ENCODE data around the gene ASB3.
A peak's percentile ranks its signal among the peaks of the same experiment; 100 is the strongest.
"Not testable (repeated sequence)": the region's sequence is repeated elsewhere in the genome, so short reads cannot be mapped to it uniquely, and the experiment has no call there.

The ASB3 gene

DNA sequence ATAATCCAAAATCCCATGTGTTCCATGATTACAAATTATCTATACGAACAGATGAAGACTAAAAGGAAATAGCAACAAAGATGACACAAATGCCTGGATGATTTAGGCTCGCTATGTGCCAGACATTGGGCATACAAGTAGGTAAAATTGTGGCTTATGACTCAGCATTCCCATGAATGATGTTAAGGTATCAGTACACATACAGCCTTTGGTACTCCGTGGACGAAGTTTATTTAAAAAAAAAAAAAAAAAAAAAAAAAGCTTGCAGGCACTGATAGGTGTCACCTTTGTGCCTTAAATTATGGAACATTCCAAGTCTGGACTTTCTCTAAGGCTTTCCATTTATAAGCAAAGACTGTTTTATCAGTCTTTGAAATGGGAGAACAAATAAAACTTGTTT lies 16.5 kb downstream of the ASB3 start:
- no peak overlapping the region for H3K4me3 ChIP-seq (ENCODE audit: low read length)
- TF ChIP-seq, protein P1, sequence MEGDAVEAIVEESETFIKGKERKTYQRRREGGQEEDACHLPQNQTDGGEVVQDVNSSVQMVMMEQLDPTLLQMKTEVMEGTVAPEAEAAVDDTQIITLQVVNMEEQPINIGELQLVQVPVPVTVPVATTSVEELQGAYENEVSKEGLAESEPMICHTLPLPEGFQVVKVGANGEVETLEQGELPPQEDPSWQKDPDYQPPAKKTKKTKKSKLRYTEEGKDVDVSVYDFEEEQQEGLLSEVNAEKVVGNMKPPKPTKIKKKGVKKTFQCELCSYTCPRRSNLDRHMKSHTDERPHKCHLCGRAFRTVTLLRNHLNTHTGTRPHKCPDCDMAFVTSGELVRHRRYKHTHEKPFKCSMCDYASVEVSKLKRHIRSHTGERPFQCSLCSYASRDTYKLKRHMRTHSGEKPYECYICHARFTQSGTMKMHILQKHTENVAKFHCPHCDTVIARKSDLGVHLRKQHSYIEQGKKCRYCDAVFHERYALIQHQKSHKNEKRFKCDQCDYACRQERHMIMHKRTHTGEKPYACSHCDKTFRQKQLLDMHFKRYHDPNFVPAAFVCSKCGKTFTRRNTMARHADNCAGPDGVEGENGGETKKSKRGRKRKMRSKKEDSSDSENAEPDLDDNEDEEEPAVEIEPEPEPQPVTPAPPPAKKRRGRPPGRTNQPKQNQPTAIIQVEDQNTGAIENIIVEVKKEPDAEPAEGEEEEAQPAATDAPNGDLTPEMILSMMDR (IDR thresholded peaks at IDR 0.05; ENCODE audit: insufficient read depth, low read depth, low read length, missing control alignments): no peak
- DNase-seq (ENCODE audit: low read depth): peak; percentile 72

DNA sequence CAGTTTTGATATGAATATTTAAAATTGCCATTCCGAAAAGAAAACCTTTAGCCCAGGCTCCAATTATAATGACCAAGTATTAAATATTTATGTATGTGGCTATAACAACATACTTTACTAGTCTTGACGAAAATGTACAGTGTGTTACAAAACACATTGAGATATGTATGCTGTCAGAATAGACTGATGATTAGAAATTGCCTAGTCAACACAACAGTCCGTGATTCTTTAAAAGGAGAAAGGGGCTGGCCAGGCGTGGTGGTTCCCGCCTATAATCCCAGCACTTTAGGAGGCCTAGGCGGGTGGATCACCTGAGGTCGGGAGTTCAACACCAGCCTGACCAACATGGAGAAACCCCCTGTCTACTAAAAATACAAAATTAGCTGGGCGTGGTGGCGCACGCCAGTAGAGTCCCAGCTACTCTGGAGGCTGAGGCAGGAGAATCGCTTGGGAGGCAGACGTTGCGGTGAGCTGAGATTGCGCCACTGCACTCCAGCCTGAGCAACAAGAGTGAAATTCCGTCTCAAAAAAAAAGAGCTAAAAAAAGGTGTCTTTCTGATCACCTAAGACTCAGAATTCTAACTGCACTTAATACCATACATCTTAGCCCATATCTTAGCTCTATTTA lies 17.3 kb downstream of the ASB3 start:
- no peak for DNase-seq (ENCODE audit: low read depth)
- TF ChIP-seq, protein P1 (IDR thresholded peaks at IDR 0.05; ENCODE audit: insufficient read depth, low read depth, low read length, missing control alignments): no peak
- no peak overlapping the region for H3K4me3 ChIP-seq (ENCODE audit: low read length)

DNA sequence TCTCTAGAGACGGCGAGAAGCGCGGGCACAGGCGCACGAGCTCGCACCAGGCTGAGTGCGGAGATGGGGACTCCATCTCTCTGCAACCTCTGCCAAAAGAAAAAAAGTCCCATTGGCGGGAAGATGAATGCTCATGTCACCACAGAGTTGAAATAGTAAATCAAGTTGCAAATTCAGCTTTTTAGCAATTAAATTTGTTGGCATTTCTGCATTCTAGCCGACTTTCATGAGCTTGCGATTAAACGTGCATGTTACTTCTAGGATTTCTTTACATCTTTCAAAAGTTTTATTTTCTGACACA lies 18.6 kb downstream of the ASB3 start:
- no peak for DNase-seq (ENCODE audit: low read depth)
- H3K4me3 ChIP-seq (ENCODE audit: low read length): peak overlapping the region; percentile 92
- TF ChIP-seq, protein P1 (IDR thresholded peaks at IDR 0.05; ENCODE audit: insufficient read depth, low read depth, low read length, missing control alignments): no peak

DNA sequence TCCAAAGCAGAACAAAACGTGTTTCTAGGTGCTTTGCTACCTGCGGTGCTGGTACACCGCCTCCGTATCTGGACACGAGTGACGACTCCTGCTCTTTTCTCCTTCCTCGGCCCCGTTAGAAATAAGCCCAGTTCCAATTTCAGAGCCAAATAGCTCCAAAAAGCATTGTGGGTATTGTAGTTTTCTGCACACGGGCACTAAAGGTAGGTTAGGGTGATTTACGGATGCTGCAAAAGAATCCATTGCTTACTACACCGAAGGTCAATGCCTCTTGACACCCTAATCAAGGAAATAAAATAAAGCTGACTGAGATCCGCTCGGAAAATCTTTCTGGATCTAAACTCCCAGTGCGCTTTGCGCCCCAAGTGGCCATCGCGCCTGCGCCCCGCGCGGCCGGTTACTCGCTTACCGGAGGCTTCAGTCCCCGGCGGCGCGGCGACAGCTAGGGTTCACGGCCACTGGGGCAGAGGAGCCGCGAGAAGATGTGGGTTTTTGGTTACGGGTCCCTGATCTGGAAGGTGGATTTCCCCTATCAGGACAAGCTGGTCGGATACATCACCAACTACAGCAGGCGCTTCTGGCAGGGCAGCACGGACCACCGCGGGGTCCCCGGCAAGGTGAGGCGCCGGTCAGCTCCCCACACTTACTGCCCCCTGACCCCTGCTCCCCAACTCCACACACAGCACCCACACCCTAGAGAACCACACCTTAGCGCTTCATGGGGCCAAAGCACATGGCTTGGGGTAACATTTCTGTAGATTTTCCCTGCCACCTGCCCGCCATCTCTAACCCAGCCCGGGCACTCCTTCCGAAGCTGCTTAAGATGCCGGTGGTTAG lies 19.1 kb downstream of the ASB3 start, which contains the start of gene CHAC2:
Gene CHAC2, plus strand, starts transcription at position 400 of the 837 bp plus-strand sequence. Its CDS starts 83 bp downstream, at position 483.
- peak; percentile 84 for DNase-seq (ENCODE audit: low read depth)
- TF ChIP-seq, protein P1 (IDR thresholded peaks at IDR 0.05; ENCODE audit: insufficient read depth, low read depth, low read length, missing control alignments): peak; percentile 46

DNA sequence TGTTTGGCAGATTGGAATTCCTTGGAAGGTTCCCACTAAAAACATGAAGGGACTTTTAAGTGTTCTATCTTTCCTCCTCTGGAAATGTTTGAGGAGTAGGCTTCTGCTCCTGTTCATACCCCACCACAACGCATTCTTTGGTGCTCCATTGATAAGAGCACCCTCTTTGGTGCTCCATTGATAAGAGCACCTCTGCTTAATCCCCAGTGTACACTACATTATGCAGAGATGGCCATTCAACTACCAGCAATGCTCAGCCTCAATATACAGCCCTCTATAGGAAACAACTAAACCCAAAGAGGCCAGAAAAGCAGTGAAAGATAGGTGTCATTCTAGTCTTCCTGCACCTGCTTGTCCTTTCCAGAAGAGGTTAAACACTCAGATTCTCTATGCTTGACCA lies 21.0 kb downstream of the ASB3 start:
- H3K4me3 ChIP-seq (ENCODE audit: low read length): no peak overlapping the region
- DNase-seq (ENCODE audit: low read depth): no peak
- TF ChIP-seq, protein P1 (IDR thresholded peaks at IDR 0.05; ENCODE audit: insufficient read depth, low read depth, low read length, missing control alignments): no peak

More for the DNA sequence above, 19.1 kb downstream of the ASB3 start, which contains the start of gene CHAC2:
- H3K4me3 ChIP-seq (ENCODE audit: low read length): peak within 1 kb of the TSS; percentile 92

DNA sequence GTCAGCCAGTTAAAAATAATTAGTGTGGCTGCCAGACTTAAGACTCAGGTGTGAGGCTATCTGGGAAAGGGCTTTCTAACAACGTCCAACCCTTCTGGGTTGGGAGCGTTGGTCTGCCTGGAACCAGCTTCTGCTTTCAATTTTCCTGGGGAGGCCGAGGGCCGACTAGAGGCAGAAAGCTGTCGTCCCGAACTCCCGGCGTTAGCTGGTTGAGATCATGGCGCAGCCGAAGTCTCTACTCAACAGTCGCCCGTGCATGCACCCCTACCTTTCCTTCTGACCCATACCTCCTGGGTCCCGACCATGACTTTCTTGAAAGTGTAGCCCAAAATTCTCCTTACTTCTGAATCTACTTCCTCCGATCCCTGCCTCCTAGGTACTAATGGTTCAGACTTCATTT lies 29.5 kb downstream of the ASB3 start:
- not testable (repeated sequence) for DNase-seq (ENCODE audit: low read depth); H3K4me3 ChIP-seq (ENCODE audit: low read length)

DNA sequence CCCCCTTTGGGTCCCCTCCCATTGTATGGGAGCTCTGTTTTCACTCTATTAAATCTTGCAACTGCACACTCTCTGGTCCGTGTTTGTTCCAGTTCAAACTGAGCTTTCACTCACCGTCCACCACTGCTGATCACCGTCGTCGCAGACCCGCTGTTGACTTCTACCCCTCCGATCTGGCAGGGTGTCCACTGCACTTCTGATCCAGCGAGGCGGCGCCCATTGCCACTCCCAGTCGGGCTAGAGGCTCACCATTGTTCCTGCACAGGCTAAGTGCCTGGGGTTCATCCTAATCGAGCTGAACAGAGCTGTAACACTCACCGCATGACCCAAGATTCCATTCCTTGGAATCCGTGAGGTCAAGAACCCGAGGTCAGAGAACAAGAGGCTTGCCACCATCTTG lies 30.1 kb downstream of the ASB3 start:
- no peak for DNase-seq (ENCODE audit: low read depth)
- no peak overlapping the region for H3K4me3 ChIP-seq (ENCODE audit: low read length)
- TF ChIP-seq, protein P1 (IDR thresholded peaks at IDR 0.05; ENCODE audit: insufficient read depth, low read depth, low read length, missing control alignments): no peak
